KOPT-K1 (cell line): ENCODE results near the gene ENG.

Source experiments
- H3K27ac ChIP-seq: fragments of 200-600 bp; sonication (generic); 2 replicates; pipeline ENCODE4 v1.5.1; 2016; ENCODE audit warnings: antibody characterized with exemption, mild to moderate bottlenecking, low read depth, low read length; ENCODE audit not compliant: poor library complexity, severe bottlenecking
- H3K36me3 ChIP-seq: fragments of 200-600 bp; sonication (generic); 2 replicates; pipeline ENCODE4 v1.5.1; 2017; ENCODE audit warnings: antibody characterized with exemption, mild to moderate bottlenecking, low read length, moderate library complexity; ENCODE audit not compliant: insufficient read depth
- H3K9me3 ChIP-seq: fragments of 200-600 bp; sonication (generic); 2 replicates; pipeline ENCODE4 v1.5.1; 2017; ENCODE audit warnings: antibody characterized with exemption, low read length, mild to moderate bottlenecking; ENCODE audit not compliant: insufficient read depth, poor library complexity, severe bottlenecking

Gene ENG

GRCh38 chr9:127860260-127860659 is 5.8 kb upstream of the ENG start:
- H3K27ac ChIP-seq: no peak overlapping the region
- H3K9me3 ChIP-seq: no peaks in the 10 kb centered on the region
- H3K36me3 ChIP-seq: no peaks in the 10 kb centered on the region

- no peaks in the 10 kb centered on the region for H3K9me3 ChIP-seq
- H3K27ac ChIP-seq: no peak overlapping the region
- no peaks in the 10 kb centered on the region for H3K36me3 ChIP-seq
Observed at GRCh38 chr9:127858041-127858512, 3.6 kb upstream of the ENG start.

- no peak overlapping the region for H3K27ac ChIP-seq
- H3K9me3 ChIP-seq: no peaks in the 10 kb centered on the region
- H3K36me3 ChIP-seq: no peaks in the 10 kb centered on the region
Observed at GRCh38 chr9:127857278-127857677, 2.8 kb upstream of the ENG start.

GRCh38 chr9:127856729-127857116 is 2.3 kb upstream of the ENG start:
- Histone ChIP-seq H3K9me3 (no peaks in the 10 kb centered on the region), H3K27ac (no peak overlapping the region), H3K36me3 (no peaks in the 10 kb centered on the region)

GRCh38 chr9:127856094-127856728 is 1.8 kb upstream of the ENG start:
- Histone ChIP-seq H3K27ac (no peak overlapping the region), H3K36me3 (no peaks in the 10 kb centered on the region), H3K9me3 (no peaks in the 10 kb centered on the region)

- Histone ChIP-seq H3K9me3 (no peaks in the 10 kb centered on the region), H3K27ac (no peak overlapping the region), H3K36me3 (no peaks in the 10 kb centered on the region)
Observed at GRCh38 chr9:127855522-127855921, 1.1 kb upstream of the ENG start.

- Histone ChIP-seq H3K27ac (no peak overlapping the region), H3K9me3 (peaks cover 1% of the 10 kb centered on the region), H3K36me3 (no peaks in the 10 kb centered on the region)
Observed at GRCh38 chr9:127854960-127855359, 502 bp upstream of the ENG start.

GRCh38 chr9:127853312-127854183 is 910 bp downstream of the ENG start:
- Histone ChIP-seq H3K27ac (no peak overlapping the region), H3K9me3 (peaks cover 14% of the 10 kb centered on the region), H3K36me3 (no peaks in the 10 kb centered on the region)

GRCh38 chr9:127852829-127853228 is 1.6 kb downstream of the ENG start:
- H3K9me3 ChIP-seq: peaks cover 14% of the 10 kb centered on the region
- H3K27ac ChIP-seq: no peak overlapping the region
- H3K36me3 ChIP-seq: no peaks in the 10 kb centered on the region

GRCh38 chr9:127850286-127850830 is 4.1 kb downstream of the ENG start:
- Histone ChIP-seq H3K9me3 (peaks cover 14% of the 10 kb centered on the region), H3K27ac (no peak overlapping the region), H3K36me3 (no peaks in the 10 kb centered on the region)

- Histone ChIP-seq H3K9me3 (peaks cover 14% of the 10 kb centered on the region), H3K36me3 (no peaks in the 10 kb centered on the region), H3K27ac (no peak overlapping the region)
Observed at GRCh38 chr9:127848756-127849504, 5.5 kb downstream of the ENG start.

GRCh38 chr9:127847833-127848755 is 6.4 kb downstream of the ENG start:
- Histone ChIP-seq H3K9me3 (peaks cover 14% of the 10 kb centered on the region), H3K36me3 (no peaks in the 10 kb centered on the region), H3K27ac (no peak overlapping the region)

- Histone ChIP-seq H3K36me3 (no peaks in the 10 kb centered on the region), H3K27ac (no peak overlapping the region), H3K9me3 (peaks cover 14% of the 10 kb centered on the region)
Observed at GRCh38 chr9:127847178-127847510, 7.3 kb downstream of the ENG start.

- no peaks in the 10 kb centered on the region for H3K36me3 ChIP-seq
- H3K27ac ChIP-seq: no peak overlapping the region
- peaks cover 14% of the 10 kb centered on the region for H3K9me3 ChIP-seq
Observed at GRCh38 chr9:127846443-127847177, 7.8 kb downstream of the ENG start.
